IgD-negative memory B cell (primary cell): ENCODE data around the gene FAM131C. TPM values are rescaled to one million over a fixed set of nuclear protein-coding genes. Genes with fewer than 3 reads are reported as not detected.
A peak's percentile ranks its signal among the peaks of the same experiment; 100 is the strongest.
"Not testable (repeated sequence)": the region's sequence is repeated elsewhere in the genome, so short reads cannot be mapped to it uniquely, and the experiment has no call there.

ENCODE experiments used
- H3K27ac Mint-ChIP-seq, 3 donors: one replicate each; pipeline ENCODE4 v1.8.0; 2020 to 2022; ENCODE audit warnings: mild to moderate bottlenecking in 3 of 3, mixed read lengths in 3 of 3, moderate library complexity in 1 of 3
- H3K27me3 Mint-ChIP-seq: one replicate; pipeline ENCODE4 v1.8.0; 2021; ENCODE audit warnings: mixed read lengths
- H3K36me3 Mint-ChIP-seq: one replicate; pipeline ENCODE4 v1.8.0; 2020; ENCODE audit warnings: mild to moderate bottlenecking, mixed read lengths
- H3K4me1 Mint-ChIP-seq, 3 donors: one replicate each; pipeline ENCODE4 v1.8.0; 2020 to 2022; ENCODE audit warnings: mixed read lengths in 3 of 3, mild to moderate bottlenecking in 1 of 3
- H3K4me3 Mint-ChIP-seq, 4 donors: one replicate each; pipeline ENCODE4 v1.8.0; 2020 to 2022; ENCODE audit warnings: mild to moderate bottlenecking in 4 of 4, mixed read lengths in 4 of 4, moderate library complexity in 3 of 4
- H3K9me3 Mint-ChIP-seq, 3 donors: one replicate each; pipeline ENCODE4 v1.8.0; 2020 to 2021; ENCODE audit warnings: mixed read lengths in 3 of 3, mild to moderate bottlenecking in 1 of 3
- polyA plus RNA-seq: library from polyadenylated mRNA; unstranded; fragments of 300-500 nt; fragmentation: Illumina TruSeq; gene quantifications from one replicate; pipeline ENCODE4 v1.2.3, GENCODE V29; 2021

FAM131C gene
- polyA plus RNA-seq, 1 donor from 2014 or later = not detected

DNA sequence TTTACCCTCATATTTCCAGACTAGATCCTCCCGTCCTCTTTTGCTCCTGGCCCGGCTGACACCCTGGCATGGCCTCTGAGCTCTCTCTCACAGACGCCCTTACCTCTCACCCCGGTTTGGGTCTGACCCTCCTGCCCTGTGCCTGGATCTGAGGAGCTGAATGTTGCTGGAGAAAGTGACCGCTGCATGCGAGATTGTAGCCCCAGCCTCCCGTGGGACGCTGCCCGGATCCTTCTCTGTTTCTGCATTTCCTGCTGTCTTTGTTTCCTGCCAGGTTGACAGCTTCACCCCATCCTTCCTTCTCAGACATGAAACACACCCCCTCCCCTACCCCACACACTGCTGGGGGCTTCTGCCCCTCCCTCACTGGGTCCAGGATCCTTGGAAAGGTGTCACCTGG, 9.5 kb downstream of the FAM131C start:
- peak overlapping the region in 1 of 3 donors; percentile 54 for H3K27ac Mint-ChIP-seq

DNA sequence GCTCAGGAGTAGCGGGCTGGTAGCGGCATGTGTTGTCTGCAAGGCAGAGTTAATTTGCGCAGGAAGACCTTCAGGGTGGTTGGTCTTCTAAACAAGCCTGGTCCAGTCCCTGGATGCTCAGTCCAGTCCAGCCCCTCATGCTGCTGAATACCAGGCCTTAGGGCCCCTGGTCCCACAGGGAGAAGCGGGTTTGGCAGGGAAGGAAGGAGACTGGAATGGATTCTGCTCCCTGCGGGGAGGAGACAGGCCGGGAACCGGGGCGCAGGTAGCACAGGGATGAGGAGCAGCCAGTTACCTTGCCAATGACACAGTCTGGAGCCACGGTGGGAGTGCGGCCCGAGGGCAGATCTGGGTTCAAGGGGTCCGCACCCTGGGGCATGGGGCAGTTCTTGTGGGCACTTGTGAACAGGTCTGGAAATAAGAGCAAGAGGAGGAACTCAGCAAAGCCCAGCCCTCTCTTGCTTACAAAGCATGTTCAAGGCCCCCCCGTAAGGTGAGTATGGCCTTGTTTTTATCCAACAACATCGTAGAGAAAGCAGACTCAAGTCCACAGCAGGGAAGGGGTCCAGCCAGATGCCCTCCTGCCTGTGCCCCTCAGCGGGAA, 10.1 kb downstream of the FAM131C start:
- Mint-ChIP-seq H3K36me3 (peaks cover 1% of the 10 kb centered on the region), H3K27ac (no peak overlapping the region), H3K4me3 (peak overlapping the region in 1 of 4 donors; percentile 41), H3K9me3 (no peaks in the 10 kb centered on the region), H3K27me3 (peaks cover 22% of the 10 kb centered on the region), H3K4me1 (peaks cover 0 to 2% (median 0%) of the 10 kb centered on the region in 3 donors)

More for the DNA sequence above, 9.5 kb downstream of the FAM131C start:
- Mint-ChIP-seq H3K4me1 (peaks cover 0 to 2% (median 0%) of the 10 kb centered on the region in 3 donors), H3K9me3 (no peaks in the 10 kb centered on the region), H3K4me3 (no peak overlapping the region), H3K27me3 (peaks cover 22% of the 10 kb centered on the region), H3K36me3 (peaks cover 1% of the 10 kb centered on the region)

DNA sequence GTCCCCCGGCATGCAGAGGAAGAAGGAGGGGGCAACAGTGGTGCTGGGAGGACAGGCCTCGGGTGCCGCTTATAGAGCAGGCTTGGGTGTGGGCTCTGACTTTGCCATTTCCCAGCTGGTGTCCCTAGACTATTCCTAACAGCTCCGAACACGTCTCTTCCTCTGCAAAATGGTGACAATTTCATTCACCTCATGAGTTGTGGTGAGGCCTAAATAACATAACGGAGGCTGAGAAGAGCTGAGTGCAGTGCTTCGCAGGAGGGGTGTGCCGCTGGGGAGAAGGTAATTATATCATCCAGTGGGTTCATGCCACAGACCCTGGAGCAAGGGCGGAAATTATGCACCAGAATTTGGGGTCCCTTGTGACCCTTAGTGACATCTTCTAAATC, 10.8 kb downstream of the FAM131C start:
- not testable (repeated sequence) for H3K27ac Mint-ChIP-seq, H3K4me1 Mint-ChIP-seq, H3K9me3 Mint-ChIP-seq, H3K4me3 Mint-ChIP-seq, H3K36me3 Mint-ChIP-seq
- peaks cover 22% of the 10 kb centered on the region for H3K27me3 Mint-ChIP-seq

DNA sequence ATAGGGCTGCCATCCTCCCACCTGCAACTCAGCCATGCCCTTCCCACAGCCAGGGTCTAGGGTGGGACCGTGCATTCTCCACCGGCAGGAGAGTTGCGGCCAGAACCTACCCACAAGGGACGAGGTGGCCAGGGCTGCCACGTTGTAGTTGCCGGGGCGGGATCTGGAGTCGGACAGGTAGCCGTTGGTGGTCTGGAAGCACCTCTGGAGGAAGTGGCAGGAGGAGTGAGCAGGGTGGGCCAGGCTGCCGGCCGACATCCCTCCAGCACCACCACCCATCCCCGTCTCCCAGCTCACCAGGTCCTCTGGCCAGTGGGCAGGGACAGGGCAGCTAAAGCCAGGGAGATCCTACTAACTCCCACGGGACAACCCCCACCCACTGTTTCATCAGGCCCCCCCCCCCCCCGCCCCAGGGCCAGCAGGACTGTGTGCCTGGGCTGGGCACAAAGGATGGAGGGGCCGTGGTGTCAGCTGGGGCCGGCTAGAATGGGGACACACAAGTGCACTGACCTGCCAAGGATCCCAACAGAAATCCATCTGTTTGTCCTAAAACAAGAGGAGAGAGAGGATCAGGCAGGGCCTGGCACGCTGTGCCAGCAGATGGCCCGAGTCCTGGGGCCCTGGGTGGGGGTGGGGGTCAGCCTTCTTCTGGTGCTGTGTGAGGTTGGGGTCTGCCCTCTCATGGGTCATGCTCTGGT, 11.3 kb downstream of the FAM131C start:
- not testable (repeated sequence) for H3K36me3 Mint-ChIP-seq, H3K4me3 Mint-ChIP-seq, H3K9me3 Mint-ChIP-seq, H3K4me1 Mint-ChIP-seq, H3K27ac Mint-ChIP-seq
- peaks cover 17% of the 10 kb centered on the region for H3K27me3 Mint-ChIP-seq

DNA sequence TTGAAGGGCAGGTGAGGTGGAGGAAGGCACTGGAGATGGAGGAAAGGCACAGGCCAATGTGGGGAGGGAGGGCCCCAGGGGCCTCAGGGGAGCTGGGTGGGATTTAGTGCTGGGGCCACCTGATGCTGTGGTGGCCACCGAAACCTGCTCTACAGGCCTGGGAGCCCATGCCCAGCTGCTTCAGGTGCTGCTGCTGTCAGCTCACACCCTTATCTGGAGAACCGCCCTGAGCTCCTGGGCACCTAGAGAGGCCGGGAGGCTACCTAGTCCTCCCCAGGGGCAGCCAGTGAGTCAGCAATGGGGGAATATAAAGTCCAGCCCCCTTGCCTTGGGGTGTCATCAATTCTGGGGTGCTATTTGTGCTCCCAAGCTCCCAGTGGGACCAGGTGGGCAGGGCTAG, 12.2 kb downstream of the FAM131C start:
- H3K4me1 Mint-ChIP-seq = peaks cover 0 to 2% (median under 1%) of the 10 kb centered on the region in 3 donors
- no peaks in the 10 kb centered on the region for H3K9me3 Mint-ChIP-seq
- peaks cover 17% of the 10 kb centered on the region for H3K27me3 Mint-ChIP-seq
- H3K27ac Mint-ChIP-seq = no peak overlapping the region
- H3K36me3 Mint-ChIP-seq = peaks cover 1% of the 10 kb centered on the region
- no peak overlapping the region for H3K4me3 Mint-ChIP-seq

DNA sequence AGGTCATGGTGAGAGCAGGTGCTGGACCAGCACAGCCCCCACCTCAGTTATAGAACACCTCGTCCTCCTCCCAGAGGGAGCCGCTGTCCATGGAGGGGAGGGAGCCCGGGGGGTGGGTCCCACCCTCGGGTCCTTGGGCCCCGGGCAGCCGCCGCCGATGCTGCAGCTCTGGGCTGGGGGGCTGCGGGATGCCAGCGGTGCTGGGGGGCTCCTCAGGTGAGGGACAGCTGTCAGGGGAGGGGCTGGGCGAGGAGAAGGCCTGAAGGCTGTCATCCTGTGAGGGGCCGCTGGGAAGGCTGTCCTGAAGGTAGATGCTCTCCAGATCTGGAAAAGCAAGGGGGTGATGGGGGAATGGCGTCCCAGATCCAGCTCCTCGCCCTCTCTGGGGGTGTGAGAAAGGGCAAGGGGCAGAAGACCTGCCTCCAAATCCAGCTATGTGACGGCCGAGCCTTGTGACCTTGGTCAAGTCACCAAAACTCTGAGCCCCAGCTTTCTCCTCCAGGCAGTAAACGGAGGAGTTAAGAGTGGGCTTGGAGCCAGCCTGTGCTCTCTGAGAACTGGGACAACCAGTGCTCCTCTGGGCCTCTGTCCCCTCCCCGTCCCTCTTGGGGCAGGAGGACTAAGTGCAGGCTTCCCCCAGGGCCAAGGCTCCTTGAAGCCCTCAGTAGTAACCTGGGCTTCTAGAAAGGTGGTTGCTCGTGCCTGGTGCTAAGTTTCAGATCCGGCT, 14.9 kb downstream of the FAM131C start:
- not testable (repeated sequence) for H3K27me3 Mint-ChIP-seq, H3K9me3 Mint-ChIP-seq, H3K27ac Mint-ChIP-seq, H3K36me3 Mint-ChIP-seq, H3K4me1 Mint-ChIP-seq, H3K4me3 Mint-ChIP-seq

DNA sequence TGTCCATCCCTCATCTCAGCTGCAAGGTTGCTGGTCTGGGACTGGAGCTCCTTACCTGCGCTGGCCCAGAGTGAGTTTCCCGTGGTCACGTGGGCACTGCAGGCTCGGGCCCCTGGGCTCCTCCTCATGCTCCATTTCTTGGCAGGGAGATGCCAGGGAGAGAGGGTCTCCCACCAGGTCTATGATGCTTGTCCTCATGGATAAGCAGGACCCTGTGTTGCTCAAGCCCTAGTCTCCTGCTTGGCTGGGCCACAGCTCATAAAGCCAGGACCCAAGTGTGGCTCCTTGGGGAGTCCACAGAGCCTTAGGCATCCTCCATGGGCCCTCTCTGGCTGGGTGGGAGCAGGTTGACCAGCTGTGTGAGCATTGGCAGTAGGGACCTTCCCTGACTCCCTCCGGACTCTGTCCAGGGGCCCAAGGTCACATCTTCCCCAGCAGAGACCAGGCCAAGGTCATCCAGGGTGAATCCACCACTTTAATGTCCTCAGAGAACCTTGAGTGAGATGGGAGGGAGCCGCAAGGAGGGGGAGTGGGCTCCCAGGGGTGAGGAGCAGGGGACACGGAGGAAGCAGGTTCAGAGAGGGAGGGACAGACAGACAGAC, 16.0 kb downstream of the FAM131C start:
- not testable (repeated sequence) for H3K27me3 Mint-ChIP-seq, H3K27ac Mint-ChIP-seq, H3K4me1 Mint-ChIP-seq, H3K9me3 Mint-ChIP-seq, H3K36me3 Mint-ChIP-seq, H3K4me3 Mint-ChIP-seq

DNA sequence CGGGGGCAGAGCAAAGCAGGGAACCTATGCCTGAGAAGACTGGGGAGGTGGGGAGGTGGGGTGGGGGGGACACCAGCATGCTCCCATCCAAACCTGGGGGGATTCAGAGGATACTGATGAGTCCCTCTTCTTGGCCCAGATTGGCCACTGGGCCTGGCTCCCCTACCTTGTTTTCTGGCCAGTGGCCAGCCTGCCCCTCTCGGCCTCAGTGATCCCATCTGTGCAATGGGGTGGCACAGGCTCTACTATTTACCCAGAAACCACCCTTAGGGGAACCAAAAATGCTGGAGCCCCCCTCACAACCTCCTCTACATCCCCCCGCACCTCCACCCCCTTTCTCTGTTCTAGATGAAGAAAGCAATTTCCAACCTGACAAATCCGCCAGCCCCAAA, 16.9 kb downstream of the FAM131C start:
- not testable (repeated sequence) for H3K27me3 Mint-ChIP-seq, H3K27ac Mint-ChIP-seq, H3K4me1 Mint-ChIP-seq, H3K9me3 Mint-ChIP-seq, H3K36me3 Mint-ChIP-seq, H3K4me3 Mint-ChIP-seq

DNA sequence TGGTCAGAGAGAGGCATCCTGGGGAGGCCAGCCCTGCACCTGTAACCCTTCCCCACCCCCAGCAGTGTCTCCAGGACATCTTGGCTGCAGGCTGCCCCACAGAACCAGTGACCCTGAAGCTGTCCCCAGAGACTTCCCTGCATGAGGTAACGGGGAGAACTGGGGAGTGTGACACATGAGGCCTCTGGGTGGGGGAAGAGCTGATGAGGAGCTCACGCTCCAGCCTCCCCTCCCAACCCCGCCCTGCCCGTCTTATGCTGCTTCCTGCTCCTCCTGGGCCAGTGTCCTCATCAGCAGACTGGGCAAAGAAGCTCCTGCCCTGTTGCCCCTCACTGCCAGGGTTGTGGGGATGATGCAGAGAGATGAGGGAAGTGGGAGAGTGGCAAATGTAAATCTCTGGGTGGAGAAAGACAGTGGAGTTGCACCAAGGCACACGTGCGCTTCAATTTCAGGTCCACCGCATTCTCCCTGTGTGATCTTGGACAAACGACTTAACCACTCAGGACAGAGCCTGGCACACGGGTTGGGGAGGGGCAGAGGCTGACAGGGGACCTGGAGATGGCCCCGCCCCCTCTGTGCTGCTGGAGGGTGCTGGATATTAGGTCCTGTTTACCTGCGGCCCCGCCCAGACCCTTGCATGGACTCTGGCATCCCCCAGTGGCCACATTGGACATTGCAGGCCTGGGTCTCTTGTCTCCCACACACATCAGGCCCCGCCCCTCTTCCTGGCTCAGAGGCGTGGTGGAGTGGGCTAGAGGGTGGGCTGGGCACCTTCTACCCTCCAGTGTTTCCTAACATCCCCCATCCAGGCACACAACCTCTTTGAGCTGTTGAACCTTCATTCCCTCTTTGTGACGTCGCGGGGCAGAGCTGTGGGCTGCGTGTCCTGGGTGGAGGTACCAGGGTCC, 17.6 kb downstream of the FAM131C start:
- Mint-ChIP-seq H3K9me3 (no peaks in the 10 kb centered on the region), H3K27me3 (peaks cover 5% of the 10 kb centered on the region), H3K27ac (no peak overlapping the region), H3K4me3 (peak overlapping the region in 2 of 4 donors; percentile 60 to 67), H3K36me3 (no peaks in the 10 kb centered on the region), H3K4me1 (peaks cover 0 to 6% (median 4%) of the 10 kb centered on the region in 3 donors)

DNA sequence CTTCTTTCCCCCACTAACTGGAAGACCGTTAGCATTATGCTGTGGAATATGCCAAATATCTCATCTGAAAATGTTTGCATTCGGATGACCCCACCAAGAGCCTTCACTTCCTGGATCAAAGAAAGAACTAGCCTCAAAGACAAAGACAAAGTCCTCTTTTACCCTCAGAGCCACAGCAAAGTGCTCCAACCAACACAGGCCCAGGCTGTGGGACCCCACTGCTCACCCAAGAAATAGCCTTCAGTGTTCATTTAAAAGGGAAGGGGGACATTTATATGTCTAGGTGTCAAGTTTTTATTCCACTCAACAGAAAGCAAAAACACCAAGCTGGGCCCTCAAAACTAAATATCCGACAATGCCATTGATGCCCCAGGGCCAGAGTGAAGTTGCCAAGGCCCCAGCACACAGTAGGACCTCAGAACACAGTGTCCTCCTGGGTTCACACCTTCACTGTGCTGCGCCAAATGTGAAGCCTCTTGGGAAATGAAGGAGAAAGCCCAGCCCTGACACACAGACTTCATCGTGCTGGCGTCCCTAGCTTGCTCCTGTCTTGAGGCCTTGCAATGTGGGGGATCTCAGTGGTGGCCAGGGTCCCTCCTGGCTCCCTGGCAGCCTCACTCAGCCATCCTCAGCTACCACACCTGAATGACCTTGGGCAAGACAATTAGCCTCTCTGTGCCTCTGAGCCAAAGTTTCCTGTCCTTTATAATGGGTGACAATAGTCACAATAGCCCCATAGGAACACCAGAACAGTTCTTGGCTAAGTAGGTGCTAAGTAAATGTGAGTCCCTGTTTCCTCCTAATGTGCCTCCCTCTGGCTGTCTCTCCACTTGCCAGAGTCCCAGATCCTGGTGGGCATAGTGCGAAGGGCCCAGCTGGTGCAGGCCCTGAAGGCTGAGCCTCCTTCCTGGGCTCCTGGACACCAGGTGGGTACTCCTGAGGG, 18.6 kb downstream of the FAM131C start:
- no peak overlapping the region for H3K27ac Mint-ChIP-seq
- no peaks in the 10 kb centered on the region for H3K36me3 Mint-ChIP-seq
- no peak overlapping the region for H3K4me3 Mint-ChIP-seq
- H3K27me3 Mint-ChIP-seq = peaks cover 1% of the 10 kb centered on the region
- H3K9me3 Mint-ChIP-seq = no peaks in the 10 kb centered on the region
- peaks cover 0 to 6% (median 4%) of the 10 kb centered on the region in 3 donors for H3K4me1 Mint-ChIP-seq

DNA sequence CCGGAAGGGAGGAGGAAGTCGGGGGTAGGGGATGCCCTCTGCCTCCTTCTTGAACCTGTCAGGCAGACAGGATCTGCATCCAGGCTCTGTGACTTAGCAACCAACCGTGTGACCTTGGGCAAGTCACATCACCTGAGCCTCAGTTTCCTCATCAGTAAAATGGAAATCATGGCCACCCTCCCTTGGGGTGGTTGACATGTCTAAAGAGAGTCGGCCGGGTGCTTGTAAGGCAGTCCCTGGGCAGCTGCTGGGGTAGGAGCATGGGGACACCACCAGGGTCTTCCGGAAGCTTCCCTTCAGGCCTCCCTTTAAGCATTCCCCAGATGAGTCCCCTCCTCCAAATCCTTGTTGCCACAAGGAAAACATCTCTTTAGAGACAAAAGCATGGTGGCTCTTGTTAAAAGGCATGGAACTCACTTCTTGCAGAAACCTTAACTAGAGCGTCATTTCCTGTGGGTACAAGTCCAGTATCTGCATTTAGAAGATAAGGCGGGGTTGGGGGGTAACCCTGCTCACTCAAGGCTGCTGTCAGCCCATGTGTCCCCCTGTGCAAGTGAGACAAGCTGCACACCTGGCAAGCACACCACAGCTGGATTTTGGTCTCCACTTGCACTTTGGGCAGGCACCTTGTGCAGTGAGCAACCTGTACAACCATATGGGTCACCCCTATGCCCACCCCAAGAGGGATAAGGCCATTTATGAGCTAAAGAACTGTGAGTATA, 19.5 kb downstream of the FAM131C start:
- Mint-ChIP-seq H3K36me3 (no peaks in the 10 kb centered on the region), H3K4me1 (peaks cover 0 to 6% (median 6%) of the 10 kb centered on the region in 3 donors), H3K4me3 (peak overlapping the region in 1 of 4 donors; percentile 47), H3K27ac (no peak overlapping the region), H3K27me3 (peaks cover 3% of the 10 kb centered on the region), H3K9me3 (no peaks in the 10 kb centered on the region)

DNA sequence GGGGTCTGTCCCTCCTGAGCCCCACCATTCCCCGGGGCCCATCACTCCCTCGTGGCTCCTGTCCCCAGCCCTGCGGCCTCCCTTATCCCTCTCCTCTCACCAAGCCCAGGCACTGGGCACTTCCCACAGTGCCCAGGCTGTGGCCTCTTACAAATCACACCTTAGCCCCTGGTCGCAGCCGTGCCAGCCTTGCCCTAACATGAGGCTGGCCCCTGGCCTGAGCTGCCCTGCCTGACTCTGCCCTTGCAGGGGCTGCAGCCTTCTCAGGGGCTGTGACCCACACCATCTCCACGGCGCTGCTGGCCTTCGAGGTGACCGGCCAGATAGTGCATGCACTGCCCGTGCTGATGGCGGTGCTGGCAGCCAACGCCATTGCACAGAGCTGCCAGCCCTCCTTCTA, 21.5 kb downstream of the FAM131C start:
- not testable (repeated sequence) for H3K4me1 Mint-ChIP-seq, H3K9me3 Mint-ChIP-seq, H3K36me3 Mint-ChIP-seq, H3K27me3 Mint-ChIP-seq, H3K4me3 Mint-ChIP-seq
- peak overlapping the region in 1 of 3 donors; percentile 67 for H3K27ac Mint-ChIP-seq

DNA sequence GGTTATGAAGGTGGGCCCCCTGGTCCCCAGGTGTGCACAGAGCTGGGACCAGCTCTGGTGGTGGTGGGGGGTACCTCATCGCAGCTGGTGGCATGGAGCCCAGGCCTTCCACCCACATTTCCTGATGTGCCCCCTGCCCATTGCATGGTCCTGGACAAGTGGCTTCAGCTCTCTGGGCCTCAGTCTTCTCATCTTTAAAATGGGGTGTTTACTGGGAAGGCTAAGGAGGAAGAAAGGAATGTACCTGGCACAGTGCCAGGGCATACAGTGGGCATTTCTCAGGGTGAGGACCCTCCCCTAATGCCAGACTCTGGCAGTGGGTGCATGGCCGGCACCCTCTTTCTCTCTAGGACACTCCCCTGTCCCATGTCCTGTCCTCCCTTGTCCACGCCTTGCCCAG, 22.4 kb downstream of the FAM131C start:
- Mint-ChIP-seq H3K36me3 (no peaks in the 10 kb centered on the region), H3K27me3 (peaks cover 10% of the 10 kb centered on the region), H3K4me1 (peaks cover 0 to 5% (median 3%) of the 10 kb centered on the region in 3 donors), H3K4me3 (no peak overlapping the region), H3K27ac (no peak overlapping the region), H3K9me3 (no peaks in the 10 kb centered on the region)
